ENCODE measurements around the gene GCH1.

The GCH1 gene

GRCh38 chr14:54857830-54858269 is 44.8 kb downstream of the GCH1 start:
- no peak for DNase-seq

DNA sequence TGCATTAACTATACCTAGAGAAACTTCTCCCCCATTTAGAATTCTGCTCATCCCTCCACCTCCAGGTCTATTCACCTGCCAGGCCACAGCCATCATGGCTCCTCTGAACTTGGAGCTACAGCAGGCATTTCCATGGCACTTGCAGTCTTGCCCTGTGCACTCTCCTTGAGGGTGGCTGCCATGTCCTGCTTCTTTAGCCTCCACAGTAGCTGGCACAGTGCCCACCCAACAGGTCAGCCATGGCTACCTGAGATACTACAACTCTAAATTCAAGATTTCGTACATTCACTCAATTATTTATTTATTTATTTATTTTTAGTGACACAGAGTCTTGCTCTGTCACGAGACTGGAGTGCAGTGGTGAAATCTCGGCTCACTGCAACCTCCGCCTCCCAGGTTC is 46.5 kb downstream of the GCH1 start:
- DNase-seq = no peak

DNA sequence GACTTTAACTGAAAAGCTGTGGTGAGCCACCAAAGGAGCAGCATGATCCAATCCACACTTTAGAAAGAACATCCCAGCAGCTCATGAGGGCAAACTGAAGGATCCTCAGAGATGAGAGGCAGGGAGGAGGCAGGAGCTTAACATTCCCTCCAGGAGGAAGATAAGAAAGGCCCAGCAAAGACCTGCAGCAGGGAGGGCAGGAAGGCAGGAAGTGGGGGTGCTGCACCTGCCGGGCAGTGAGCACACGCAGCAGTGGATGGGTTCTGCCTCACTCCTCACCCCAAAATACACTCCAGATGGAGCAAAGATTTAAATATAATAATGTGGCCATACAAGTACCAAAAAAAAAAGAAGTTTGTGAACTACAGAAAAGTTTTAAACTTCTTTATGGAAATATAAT is 48.4 kb downstream of the GCH1 start:
- no peak for DNase-seq

GRCh38 chr14:54853339-54853738 is 49.3 kb downstream of the GCH1 start:
- no peak for DNase-seq

DNA sequence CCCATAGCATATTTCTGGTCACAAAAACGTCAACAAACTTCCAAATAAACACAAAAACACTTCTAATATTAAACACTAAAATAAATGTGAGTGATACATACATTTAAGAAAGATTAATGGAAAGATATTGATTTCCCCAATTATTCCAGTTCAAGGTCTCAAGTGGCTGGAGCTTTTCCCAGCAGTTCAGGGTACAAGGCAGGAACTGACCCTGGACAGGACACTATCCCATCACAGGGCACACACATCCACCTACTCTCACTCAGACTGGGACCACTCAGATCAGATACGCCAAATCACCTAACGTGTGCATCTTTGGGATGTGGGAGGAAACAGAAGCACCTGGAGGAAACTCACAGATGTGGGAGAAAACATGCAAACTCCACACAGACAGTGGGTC is 50.4 kb downstream of the GCH1 start:
- no peak for DNase-seq

- no peak for DNase-seq
These were observed 53.7 kb downstream of the GCH1 start for GRCh38 chr14:54848910-54849309.

GRCh38 chr14:54845641-54846040 is 57.0 kb downstream of the GCH1 start:
- no peak for DNase-seq

DNA sequence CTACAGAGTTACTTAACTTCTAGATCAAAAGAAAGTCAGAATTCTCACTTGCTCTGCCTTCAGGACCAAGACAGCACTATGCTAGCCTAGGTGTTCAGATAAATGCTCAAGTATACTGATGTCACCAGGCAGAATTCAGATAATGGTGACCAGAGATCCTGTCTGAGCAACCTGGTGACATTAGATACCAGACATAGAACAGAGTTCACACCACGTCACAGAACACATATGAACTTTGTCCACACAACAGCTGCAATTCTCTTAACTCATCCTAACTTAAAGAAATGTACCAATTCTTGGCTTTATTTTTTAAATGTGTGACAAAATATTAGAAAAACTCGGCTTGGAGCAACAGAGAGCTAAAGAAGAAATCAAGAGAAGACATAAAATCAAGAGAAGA is 58.1 kb downstream of the GCH1 start:
- no peak for DNase-seq

- no peak for DNase-seq
These were observed 61.8 kb downstream of the GCH1 start for GRCh38 chr14:54840798-54841197.

DNA sequence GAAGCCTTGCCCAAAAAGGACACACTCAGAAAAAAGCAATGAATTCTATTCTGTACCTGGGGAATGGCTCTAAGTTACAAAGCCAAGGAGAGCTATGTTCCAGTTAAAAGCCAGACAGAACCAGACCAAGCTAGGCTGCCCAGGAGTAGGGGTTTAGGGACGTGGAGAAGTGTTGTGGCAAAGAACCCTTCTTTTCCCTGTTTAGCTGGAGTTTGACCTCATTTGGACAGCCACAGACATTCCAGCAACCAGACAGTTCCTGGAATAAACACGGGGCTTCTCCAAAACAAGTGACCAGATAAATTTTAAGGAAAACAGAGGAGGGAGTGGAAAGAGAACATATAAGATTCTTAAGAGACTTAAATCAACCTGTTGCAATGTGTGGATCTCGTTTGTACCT is 62.3 kb downstream of the GCH1 start:
- no peak for DNase-seq

- no peak for DNase-seq
These were observed 62.9 kb downstream of the GCH1 start for GRCh38 chr14:54839701-54840119.

GRCh38 chr14:54838931-54839512 is 63.6 kb downstream of the GCH1 start:
- no peak for DNase-seq

DNA sequence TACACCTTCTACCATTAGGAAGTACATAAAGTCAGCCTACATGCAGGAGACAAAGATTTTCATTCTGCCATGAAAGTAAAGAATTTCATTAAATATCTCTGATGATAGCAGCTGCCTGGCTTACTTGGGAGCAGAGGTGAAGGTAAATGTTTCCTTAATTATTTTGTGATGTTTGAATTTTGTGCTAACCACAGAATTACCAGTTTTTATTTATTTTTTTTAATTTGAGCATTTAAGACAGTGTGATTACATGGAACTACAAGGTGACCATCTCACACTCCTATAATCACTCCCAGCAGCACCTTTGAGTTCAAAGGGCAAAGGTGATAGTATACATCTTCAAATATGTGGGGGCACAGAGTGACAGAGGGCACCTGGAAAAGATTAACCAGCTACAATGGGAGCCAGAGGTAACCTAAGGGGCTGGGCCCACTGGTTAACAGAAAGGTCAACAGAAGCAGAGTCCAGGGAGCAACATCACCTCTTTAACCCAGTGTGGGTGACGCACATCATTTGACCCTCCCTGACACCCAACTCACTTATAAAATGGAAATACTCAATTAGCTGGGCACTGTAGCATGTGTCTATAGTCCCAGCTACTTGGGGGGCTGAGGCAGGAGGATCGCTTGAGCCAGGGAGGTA is 65.0 kb downstream of the GCH1 start:
- no peak for DNase-seq

DNA sequence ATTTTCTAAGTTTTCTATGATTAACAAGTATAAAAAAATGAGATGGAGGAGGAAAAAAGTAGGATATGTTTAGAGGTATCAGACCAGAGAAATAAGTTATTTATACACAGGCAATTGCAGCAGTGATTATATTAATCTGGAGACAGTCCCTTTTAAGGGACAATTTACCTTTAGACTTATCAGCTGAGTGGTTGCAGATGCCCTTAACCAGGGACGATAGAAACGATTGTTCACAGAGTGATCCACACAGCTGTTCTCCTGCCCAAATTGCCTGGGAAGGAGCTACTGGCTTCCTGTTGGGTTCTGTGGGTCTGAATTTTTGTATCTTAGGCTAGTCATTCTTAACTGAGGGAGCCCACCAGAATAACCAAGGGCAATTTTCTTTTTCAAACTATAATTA is 66.4 kb downstream of the GCH1 start:
- DNase-seq = no peak

- DNase-seq = no peak
These were observed 67.9 kb downstream of the GCH1 start for GRCh38 chr14:54834727-54835126.

DNA sequence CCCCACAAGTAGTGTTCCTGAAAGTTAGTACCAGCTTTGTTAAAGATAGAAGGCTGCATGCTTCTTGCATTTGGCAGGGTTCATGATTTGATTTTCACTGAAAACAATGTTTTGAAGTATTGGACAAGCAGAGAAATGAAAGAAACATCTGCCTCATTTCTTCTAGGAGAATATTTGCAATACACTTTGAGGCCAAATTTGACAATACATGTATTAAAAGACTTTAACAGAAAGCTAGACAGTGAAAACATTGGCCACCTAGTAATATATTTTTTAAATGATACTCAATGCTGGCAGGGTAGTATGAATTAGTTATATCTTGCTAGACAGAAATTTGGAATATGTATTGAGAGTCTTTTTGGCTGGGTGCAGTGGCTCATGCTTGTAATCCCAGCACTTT is 68.5 kb downstream of the GCH1 start:
- DNase-seq = no peak

DNA sequence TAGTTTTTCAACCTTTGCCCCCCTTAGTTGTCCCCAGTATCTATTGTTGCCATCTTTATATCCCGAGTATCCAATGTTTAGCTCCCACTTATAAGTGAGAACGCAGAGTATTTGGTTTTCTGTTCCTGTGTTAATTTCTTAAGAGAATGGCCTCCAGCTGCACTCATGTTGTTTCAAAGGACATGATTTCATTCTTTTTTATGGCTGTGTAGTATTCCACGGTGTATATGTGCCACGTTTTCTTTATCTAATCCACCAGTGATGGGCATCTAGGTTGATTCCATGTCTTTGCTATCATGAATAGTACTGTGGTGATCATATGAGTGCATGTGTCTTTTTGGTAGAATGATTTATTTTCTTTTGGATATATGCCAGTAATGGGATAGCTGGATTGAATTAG is 72.0 kb downstream of the GCH1 start:
- no peak for DNase-seq

DNA sequence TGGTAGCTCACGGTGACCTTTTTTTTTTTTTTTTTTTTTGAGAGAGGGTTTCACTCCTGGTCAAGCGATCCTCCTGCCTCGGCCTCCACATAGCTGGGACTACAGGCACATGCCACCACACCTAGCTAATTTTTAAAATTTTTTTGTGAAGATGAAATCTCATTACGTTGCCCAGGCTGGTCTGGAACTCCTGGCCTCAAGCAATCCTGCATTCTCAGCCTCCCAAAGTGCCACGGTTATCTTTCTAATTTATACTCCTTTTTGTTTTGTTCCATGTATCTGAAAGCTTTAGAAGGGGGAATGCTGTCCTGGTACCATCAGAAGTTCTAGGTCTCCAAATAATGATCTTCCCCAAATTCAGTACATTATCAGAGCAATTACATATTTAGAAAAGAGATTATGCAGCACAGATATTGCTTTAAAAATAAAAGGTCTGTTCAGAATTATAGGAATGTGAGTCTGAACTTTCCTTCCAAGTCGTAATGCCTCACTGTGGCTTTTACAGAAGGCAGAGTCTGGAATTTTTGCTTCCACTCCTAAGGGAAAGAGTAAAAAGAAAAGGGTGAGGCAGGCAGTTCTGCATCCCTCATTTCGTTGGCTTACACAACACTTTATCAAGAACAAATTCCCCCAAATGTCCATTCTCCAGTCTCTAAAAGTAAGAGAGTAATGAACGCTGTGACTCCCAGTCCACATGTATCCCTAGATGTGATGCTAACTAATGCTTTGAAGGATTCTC is 73.0 kb downstream of the GCH1 start:
- DNase-seq = no peak

- DNase-seq = no peak
These were observed 74.6 kb downstream of the GCH1 start for GRCh38 chr14:54828037-54828436.

- no peak for DNase-seq
These were observed 78.7 kb downstream of the GCH1 start for GRCh38 chr14:54823757-54824549.

DNA sequence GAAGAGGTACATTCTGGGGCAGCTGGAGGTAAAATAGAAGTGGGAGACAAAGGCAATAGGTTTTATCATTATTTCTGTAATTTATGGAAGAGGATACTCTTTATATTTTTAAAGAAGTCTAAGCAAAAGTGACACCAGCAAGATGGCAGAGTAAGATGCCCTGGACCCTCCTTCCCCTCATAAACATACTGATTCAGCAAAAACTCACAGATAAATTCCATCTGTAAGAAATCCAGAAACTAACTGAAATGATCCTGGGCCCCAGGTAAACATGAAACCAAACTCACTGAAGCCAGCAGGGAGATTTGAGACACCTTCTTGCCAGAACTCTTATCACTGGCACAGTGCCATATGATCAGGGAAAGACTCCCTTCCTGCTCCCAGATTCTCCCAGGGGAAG is 79.9 kb downstream of the GCH1 start:
- no peak for DNase-seq

GRCh38 chr14:54818201-54819133 is 84.2 kb downstream of the GCH1 start:
- DNase-seq = no peak
